Kidney (tissue), 14 donors: ENCODE results near the gene ORMDL3. TPM values are rescaled to one million over a fixed set of nuclear protein-coding genes. Genes with fewer than 3 reads are reported as not detected.

Experiments
- DNase-seq, 5 donors: peaks; one replicate each; pipeline ENCODE4 v3.0.0-alpha.2; 2013 to 2020
- FAIRE-seq: peaks from 2 replicates; lab custom pipeline; 2012; peaks lifted over from hg19 to GRCh38; lab: Jason Lieb, UNC
- H3K27ac ChIP-seq, 2 donors: one replicate each; pipeline ENCODE4 v1.7.0; 2013; ENCODE audit warnings: low read depth in 2 of 2, low read length in 2 of 2, inconsistent platforms in 1 of 2
- H3K27me3 ChIP-seq: one replicate; pipeline ENCODE4 v1.7.1; 2013; ENCODE audit warnings: low read length, inconsistent platforms; ENCODE audit not compliant: control insufficient read depth, insufficient read depth
- H3K36me3 ChIP-seq, 3 donors: one replicate each; pipeline versions ENCODE4 v1.7.0 to v1.7.1; 2013; ENCODE audit warnings: low read length in 3 of 3, control low read depth in 1 of 3, inconsistent platforms in 1 of 3; ENCODE audit not compliant: insufficient read depth in 3 of 3, control insufficient read depth in 2 of 3
- H3K4me1 ChIP-seq, 3 donors: one replicate each; pipeline versions ENCODE4 v1.7.0 to v1.7.1; 2013; ENCODE audit warnings: low read length in 3 of 3, inconsistent platforms in 1 of 3, low read depth in 1 of 3; ENCODE audit not compliant: control insufficient read depth in 2 of 3, insufficient read depth in 2 of 3
- H3K4me3 ChIP-seq, 3 donors: one replicate each; pipeline versions ENCODE4 v1.7.0 to v1.8.1; 2013; ENCODE audit warnings: low read length in 3 of 3, control low read depth in 1 of 3, inconsistent platforms in 1 of 3
- H3K9ac ChIP-seq, 3 donors: one replicate each; pipeline versions ENCODE4 v1.7.0 to v1.7.1; 2013; ENCODE audit warnings: low read length in 3 of 3, control low read depth in 1 of 3, inconsistent platforms in 1 of 3
- H3K9me3 ChIP-seq, 3 donors: one replicate each; pipeline versions ENCODE4 v1.7.0 to v1.7.1; 2013; ENCODE audit warnings: low read length in 3 of 3, control low read depth in 1 of 3, inconsistent platforms in 1 of 3; ENCODE audit not compliant: control insufficient read depth in 2 of 3, insufficient read depth in 1 of 3
- CTCF ChIP-seq: IDR thresholded peaks from 3 replicates; pipeline ENCODE4 v1.5.1; 2012; ENCODE audit warnings: mild to moderate bottlenecking, moderate library complexity, borderline replicate concordance; ENCODE audit not compliant: insufficient read depth; ENCODE audit errors: extremely low read depth
- intact Hi-C: fragments of 100-400 bp; cut with DNase I; formaldehyde crosslinking; loops from one replicate; pipeline ENCODE4 v1.11.1; 2022
- polyA plus RNA-seq: library from polyadenylated mRNA; stranded (reverse); fragments of 350-450 nt; fragmentation: Illumina TruSeq; extraction: RNeasy Lipid Tissue Mini Kit (QIAGEN cat#74804); gene quantifications from one replicate; pipeline ENCODE4 v1.2.3, GENCODE V29; 2014; ENCODE audit warnings: low read depth, low replicate concordance; ENCODE audit not compliant: insufficient read depth
- total RNA-seq: library from RNA; stranded (reverse); fragmentation: NEBNext Ultra II Directional; extraction: Animal tissue kit (Norgen Biotek cat#: 25700); gene quantifications from one replicate; pipeline ENCODE4 v1.2.1, GENCODE V29; 2021
- donor health status: control.
- donor health status: control.
- donor health status: control.
- donor health status: control.
- donor health status: control.
- donor health status: DM: yes; HTN: yes; CAD: no.
- donor health status: Normal renal cell carcinoma (clear cell type).

Gene ORMDL3
- total and polyA plus RNA-seq, 2 donors from 2014 or later, result 48.8 to 85.9 TPM

GRCh38 chr17:39924691-39925055, 2.7 kb downstream of the ORMDL3 start:
- no peak for TF ChIP-seq CTCF
- DNase-seq, result no peak
- Histone ChIP-seq H3K9me3 (no peaks in the 10 kb centered on the region), H3K4me1 (peaks cover 5 to 41% (median 26%) of the 10 kb centered on the region in 3 donors), H3K9ac (no peak overlapping the region), H3K4me3 (no peak overlapping the region), H3K27me3 (no peaks in the 10 kb centered on the region), H3K27ac (no peak overlapping the region), H3K36me3 (peaks cover 0 to 28% (median 15%) of the 10 kb centered on the region in 3 donors)
- no peak for FAIRE-seq
- intact Hi-C loops, result no loop called here

- no peaks in the 10 kb centered on the region for H3K27me3 ChIP-seq
- no peak overlapping the region for H3K4me3 ChIP-seq
- no peaks in the 10 kb centered on the region for H3K9me3 ChIP-seq
- peaks cover 0 to 28% (median 18%) of the 10 kb centered on the region in 3 donors for H3K36me3 ChIP-seq
- no peak for FAIRE-seq
- intact Hi-C loops, result no loop called here
- H3K27ac ChIP-seq, result no peak overlapping the region
- no peak overlapping the region for H3K9ac ChIP-seq
- TF ChIP-seq CTCF, result no peak
- DNase-seq, result no peak
- H3K4me1 ChIP-seq, result peaks cover 5 to 35% (median 25%) of the 10 kb centered on the region in 3 donors
Measured at GRCh38 chr17:39923836-39924690, 3.3 kb downstream of the ORMDL3 start.

GRCh38 chr17:39923230-39923629, 4.2 kb downstream of the ORMDL3 start:
- H3K27ac ChIP-seq, result no peak overlapping the region
- no peaks in the 10 kb centered on the region for H3K9me3 ChIP-seq
- H3K4me1 ChIP-seq, result peaks cover 2 to 27% (median 17%) of the 10 kb centered on the region in 3 donors
- TF ChIP-seq CTCF, result no peak
- H3K36me3 ChIP-seq, result peaks cover 0 to 28% (median 19%) of the 10 kb centered on the region in 3 donors
- peak in 1 of 5 donors; percentile 36 for DNase-seq
- intact Hi-C loops, result no loop called here
- H3K27me3 ChIP-seq, result no peaks in the 10 kb centered on the region
- FAIRE-seq, result no peak
- no peak overlapping the region for H3K9ac ChIP-seq
- no peak overlapping the region for H3K4me3 ChIP-seq
